IPS-18a (cell line): ENCODE measurements around the gene BCL2L13.

Experiments
- H3K27ac ChIP-seq: one replicate; pipeline ENCODE4 v1.5.1; 2013; ENCODE audit warnings: low read length
- H3K27me3 ChIP-seq: one replicate; pipeline ENCODE4 v1.6.1; 2013; ENCODE audit warnings: mild to moderate bottlenecking, low read length; ENCODE audit not compliant: control insufficient read depth, insufficient read depth
- H3K36me3 ChIP-seq: one replicate; pipeline ENCODE4 v1.6.1; 2013; ENCODE audit warnings: low read depth, low read length; ENCODE audit not compliant: control insufficient read depth
- H3K4me1 ChIP-seq: one replicate; pipeline ENCODE4 v1.6.1; 2013; ENCODE audit warnings: low read depth, low read length; ENCODE audit not compliant: control insufficient read depth
- H3K4me3 ChIP-seq: one replicate; pipeline ENCODE4 v1.5.1; 2013; ENCODE audit warnings: low read length
- H3K9ac ChIP-seq: one replicate; pipeline ENCODE4 v1.6.1; 2013; ENCODE audit warnings: mild to moderate bottlenecking, low read length, moderate library complexity
- H3K9me3 ChIP-seq: one replicate; pipeline ENCODE4 v1.6.1; 2013; ENCODE audit warnings: low read depth, low read length; ENCODE audit not compliant: control insufficient read depth

BCL2L13 gene

DNA sequence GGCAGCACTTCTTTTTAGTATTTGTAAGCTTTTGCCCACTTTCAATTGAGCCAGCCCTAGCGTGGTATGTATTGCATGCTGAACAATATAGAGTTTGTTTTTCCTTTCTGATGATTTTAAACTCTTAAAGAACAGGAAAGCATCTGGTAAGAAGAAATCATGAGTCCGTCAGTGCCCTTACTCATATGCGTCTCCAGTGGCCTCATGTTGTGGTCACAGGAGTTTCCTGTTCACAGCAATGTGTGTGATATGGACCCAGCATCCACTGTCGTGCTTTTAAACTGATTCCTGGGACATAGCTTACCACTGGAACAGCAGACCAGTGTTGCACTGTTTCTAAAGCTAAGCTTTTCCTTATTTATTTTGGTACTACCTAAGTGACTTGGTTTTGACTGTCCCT lies 95.6 kb downstream of the BCL2L13 start:
- Histone ChIP-seq H3K9me3 (no peaks in the 10 kb centered on the region), H3K4me1 (no peaks in the 10 kb centered on the region), H3K27me3 (no peaks in the 10 kb centered on the region), H3K36me3 (peaks cover 27% of the 10 kb centered on the region), H3K4me3 (no peak overlapping the region), H3K9ac (no peak overlapping the region), H3K27ac (no peak overlapping the region)

GRCh38 chr22:17738386-17739128 lies 100.0 kb downstream of the BCL2L13 start:
- H3K27me3 ChIP-seq, result no peaks in the 10 kb centered on the region
- H3K27ac ChIP-seq, result no peak overlapping the region
- peaks cover 13% of the 10 kb centered on the region for H3K36me3 ChIP-seq
- H3K4me1 ChIP-seq, result no peaks in the 10 kb centered on the region
- no peaks in the 10 kb centered on the region for H3K9me3 ChIP-seq
- H3K4me3 ChIP-seq, result no peak overlapping the region
- no peak overlapping the region for H3K9ac ChIP-seq

- no peak overlapping the region for H3K4me3 ChIP-seq
- H3K4me1 ChIP-seq, result no peaks in the 10 kb centered on the region
- H3K27me3 ChIP-seq, result no peaks in the 10 kb centered on the region
- H3K9me3 ChIP-seq, result no peaks in the 10 kb centered on the region
- H3K36me3 ChIP-seq, result peaks cover 10% of the 10 kb centered on the region
- H3K27ac ChIP-seq, result no peak overlapping the region
- no peak overlapping the region for H3K9ac ChIP-seq
Observed at GRCh38 chr22:17739196-17739975, 100.8 kb downstream of the BCL2L13 start.

DNA sequence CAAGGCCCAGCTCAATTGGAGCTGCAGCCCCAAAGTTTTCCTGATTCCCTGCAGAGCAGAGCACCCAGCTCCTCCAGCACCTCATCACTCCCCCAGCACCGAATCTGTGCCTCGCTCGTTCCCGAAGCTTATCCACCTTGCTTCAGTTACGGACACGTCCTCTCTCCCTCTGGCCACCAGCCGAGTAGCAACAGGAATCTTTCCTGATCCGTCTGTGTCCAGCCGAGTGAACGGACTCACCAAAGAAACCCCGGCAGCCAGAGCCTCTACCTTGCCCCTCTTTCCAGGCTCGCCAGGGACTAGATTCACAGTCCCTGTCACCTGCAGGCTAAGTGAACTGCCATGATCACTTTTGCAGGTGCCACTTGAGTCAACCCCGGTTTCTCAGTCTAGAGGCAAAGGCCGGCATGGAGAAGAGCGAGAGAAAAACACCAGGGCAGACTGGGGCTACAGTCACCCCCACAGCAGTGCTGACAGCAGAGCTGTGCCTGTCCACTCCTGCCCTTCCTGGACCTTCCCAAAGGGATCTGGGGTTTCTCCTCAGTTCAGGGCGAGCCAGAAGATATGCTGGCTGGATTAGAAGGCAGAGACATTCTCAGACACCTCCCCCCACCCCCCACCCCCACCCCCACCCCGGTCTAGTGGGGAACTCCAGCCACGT lies 103.4 kb downstream of the BCL2L13 start:
- no peak overlapping the region for H3K9ac ChIP-seq
- H3K9me3 ChIP-seq, result no peaks in the 10 kb centered on the region
- H3K27me3 ChIP-seq, result no peaks in the 10 kb centered on the region
- H3K36me3 ChIP-seq, result peaks cover 5% of the 10 kb centered on the region
- H3K4me1 ChIP-seq, result no peaks in the 10 kb centered on the region
- no peak overlapping the region for H3K4me3 ChIP-seq
- no peak overlapping the region for H3K27ac ChIP-seq

GRCh38 chr22:17742527-17742902 lies 104.0 kb downstream of the BCL2L13 start:
- Histone ChIP-seq H3K27ac (no peak overlapping the region), H3K9me3 (no peaks in the 10 kb centered on the region), H3K36me3 (peaks cover 4% of the 10 kb centered on the region), H3K4me3 (no peak overlapping the region), H3K9ac (no peak overlapping the region), H3K27me3 (no peaks in the 10 kb centered on the region), H3K4me1 (no peaks in the 10 kb centered on the region)

DNA sequence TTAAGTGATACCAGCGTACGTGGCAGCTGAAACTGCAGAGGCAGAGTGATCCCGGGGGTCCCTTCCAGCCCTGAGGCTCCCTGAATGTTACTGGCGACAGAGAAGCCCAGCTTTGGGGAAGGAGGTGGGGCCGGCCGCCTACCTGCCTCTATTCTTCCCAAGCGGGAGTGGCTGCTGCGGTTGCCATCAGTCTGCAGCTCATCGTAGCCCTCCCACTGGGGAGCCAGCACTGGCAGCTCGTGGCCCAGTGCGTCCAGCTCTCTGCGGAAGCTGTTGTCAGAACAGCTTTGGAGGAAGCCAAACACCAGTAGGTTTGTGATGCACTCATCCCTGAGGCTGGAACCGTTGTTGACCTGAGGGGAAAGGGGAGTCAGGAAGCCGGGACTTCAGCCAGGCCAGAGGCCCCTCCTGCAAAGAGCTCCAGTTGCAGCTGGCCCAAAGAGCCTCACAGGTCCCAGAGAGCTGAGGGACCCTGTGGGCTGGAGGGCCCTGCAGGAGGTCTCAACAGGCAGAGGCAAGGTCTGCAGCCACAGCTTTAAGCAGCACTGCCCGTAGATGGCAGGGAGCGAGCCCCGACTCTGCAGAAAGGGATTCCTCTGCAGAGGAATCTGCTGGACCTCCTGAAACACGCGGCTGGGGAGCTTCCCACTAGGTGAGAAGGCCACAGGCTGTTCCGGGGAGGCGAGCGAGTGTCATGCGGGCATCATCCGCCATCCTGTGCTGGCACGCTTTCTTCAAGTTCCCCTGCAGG lies 105.3 kb downstream of the BCL2L13 start:
- no peaks in the 10 kb centered on the region for H3K27me3 ChIP-seq
- no peaks in the 10 kb centered on the region for H3K36me3 ChIP-seq
- no peak overlapping the region for H3K4me3 ChIP-seq
- no peak overlapping the region for H3K27ac ChIP-seq
- no peaks in the 10 kb centered on the region for H3K4me1 ChIP-seq
- no peaks in the 10 kb centered on the region for H3K9me3 ChIP-seq
- no peak overlapping the region for H3K9ac ChIP-seq

GRCh38 chr22:17744430-17744829 lies 105.9 kb downstream of the BCL2L13 start:
- H3K9me3 ChIP-seq, result no peaks in the 10 kb centered on the region
- no peaks in the 10 kb centered on the region for H3K36me3 ChIP-seq
- no peaks in the 10 kb centered on the region for H3K4me1 ChIP-seq
- no peaks in the 10 kb centered on the region for H3K27me3 ChIP-seq
- H3K27ac ChIP-seq, result no peak overlapping the region
- H3K9ac ChIP-seq, result no peak overlapping the region
- H3K4me3 ChIP-seq, result no peak overlapping the region

DNA sequence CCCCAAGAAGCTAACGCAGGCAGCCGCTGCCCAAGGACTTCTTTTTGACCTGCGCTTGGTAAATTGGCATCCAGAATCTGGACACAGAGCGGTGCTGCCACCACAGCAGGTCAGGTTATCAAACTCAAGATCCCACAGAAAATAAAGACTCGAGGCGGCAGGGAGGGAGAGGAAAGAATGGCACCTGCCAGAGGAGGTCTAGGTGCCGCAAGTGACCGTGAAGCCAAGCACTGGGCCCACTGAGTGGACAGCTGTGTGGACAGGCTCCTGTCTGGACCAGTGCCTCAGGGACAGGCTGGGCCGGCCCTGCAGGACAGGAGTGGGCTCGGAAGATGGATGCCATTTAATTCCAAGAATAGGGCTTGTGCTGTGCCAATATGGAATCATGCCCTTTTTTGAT lies 108.4 kb downstream of the BCL2L13 start:
- H3K4me1 ChIP-seq, result no peaks in the 10 kb centered on the region
- H3K9me3 ChIP-seq, result no peaks in the 10 kb centered on the region
- H3K4me3 ChIP-seq, result no peak overlapping the region
- H3K36me3 ChIP-seq, result no peaks in the 10 kb centered on the region
- no peak overlapping the region for H3K9ac ChIP-seq
- no peak overlapping the region for H3K27ac ChIP-seq
- H3K27me3 ChIP-seq, result no peaks in the 10 kb centered on the region

DNA sequence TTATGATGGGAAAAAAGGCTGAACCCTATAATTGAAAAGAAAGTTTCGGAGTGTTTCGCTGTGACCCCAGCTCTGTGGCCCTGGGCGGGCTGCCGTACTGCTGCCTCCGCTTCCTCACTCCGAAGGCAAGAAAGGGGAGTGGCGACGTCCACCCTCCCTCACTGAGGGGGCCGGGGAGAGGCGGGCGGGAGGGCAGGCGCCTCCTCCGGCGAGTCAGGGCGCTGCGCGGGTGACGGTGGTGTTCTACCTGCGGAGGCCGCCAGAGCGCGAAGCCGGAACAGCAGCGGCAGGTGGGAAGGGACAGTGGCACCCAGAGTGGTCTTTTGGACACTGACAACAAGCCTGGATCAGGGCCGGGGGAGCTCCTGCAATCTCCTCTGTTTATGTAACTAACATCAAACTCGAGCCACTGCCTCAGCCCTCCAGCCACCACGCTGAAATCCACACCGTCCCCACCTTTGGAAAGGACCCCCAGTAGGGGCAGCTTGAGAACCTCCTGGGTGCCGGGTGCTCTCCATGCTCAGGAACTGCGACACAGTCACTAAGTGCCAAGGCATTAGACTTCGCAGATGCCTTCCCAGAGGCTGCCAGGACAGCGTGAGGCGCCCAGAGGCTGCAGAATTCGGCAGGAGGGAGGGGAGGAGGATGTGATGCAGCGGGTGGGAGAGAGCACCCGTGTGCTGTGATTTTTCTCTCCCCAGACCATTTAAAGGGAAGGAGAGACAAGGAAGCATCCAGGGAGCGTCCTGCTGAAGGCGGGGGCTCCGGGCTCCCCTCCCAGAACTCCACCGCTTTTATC lies 110.2 kb downstream of the BCL2L13 start:
- H3K4me3 ChIP-seq, result no peak overlapping the region
- H3K36me3 ChIP-seq, result no peaks in the 10 kb centered on the region
- no peak overlapping the region for H3K9ac ChIP-seq
- no peaks in the 10 kb centered on the region for H3K9me3 ChIP-seq
- H3K27ac ChIP-seq, result no peak overlapping the region
- H3K27me3 ChIP-seq, result no peaks in the 10 kb centered on the region
- H3K4me1 ChIP-seq, result no peaks in the 10 kb centered on the region

DNA sequence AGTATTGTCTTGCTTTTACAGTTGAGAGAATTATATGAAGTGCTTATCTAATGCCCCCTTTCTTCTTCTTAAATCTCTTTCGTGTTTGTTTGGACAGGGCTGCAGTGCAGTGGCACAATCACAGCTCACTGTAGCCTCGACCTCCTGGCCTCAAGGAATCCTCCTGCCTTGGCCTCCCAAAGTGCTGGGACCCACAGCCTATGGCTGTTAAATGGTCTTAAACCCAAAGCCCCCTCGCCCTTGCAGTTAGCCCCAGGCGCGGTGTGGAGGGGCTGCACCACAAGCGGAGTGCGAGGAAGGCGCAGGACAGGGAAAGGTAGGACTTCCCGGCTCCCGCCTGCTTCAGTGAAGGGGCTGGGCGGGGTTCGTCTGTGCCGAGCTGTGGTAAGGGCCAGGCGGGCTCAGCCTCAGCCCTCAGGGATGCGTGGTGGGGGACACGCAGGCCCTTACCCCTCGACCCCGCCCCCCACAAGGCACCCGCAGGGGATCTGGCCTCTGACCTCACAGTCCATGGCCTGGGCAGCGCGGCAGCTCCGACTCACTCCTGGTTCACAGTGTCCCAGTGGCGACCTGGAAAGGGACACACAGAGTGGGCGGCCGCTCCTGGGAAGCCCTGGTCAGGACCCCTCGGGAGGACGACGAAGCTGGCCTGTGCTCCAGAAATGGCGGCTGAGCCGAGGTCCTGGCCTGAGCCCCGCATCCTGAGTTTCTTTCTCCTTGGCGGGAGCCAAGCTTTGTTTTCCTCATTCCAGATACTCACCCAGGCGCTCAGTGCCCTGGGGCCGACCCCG lies 111.2 kb downstream of the BCL2L13 start:
- Histone ChIP-seq H3K9me3 (no peaks in the 10 kb centered on the region), H3K9ac (no peak overlapping the region), H3K27me3 (no peaks in the 10 kb centered on the region), H3K36me3 (no peaks in the 10 kb centered on the region), H3K4me1 (no peaks in the 10 kb centered on the region), H3K4me3 (no peak overlapping the region), H3K27ac (no peak overlapping the region)
